Myocyte (in vitro differentiated cells): Measurements from ENCODE around the gene SH3GLB2. TPM values are rescaled to one million over a fixed set of nuclear protein-coding genes. Genes with fewer than 3 reads are reported as not detected.

ENCODE experiments used
- DNase-seq: peaks from one replicate; pipeline ENCODE4 v3.0.0-alpha.2; 2012; ENCODE audit warnings: low read depth
- polyA plus RNA-seq: library from polyadenylated mRNA; unstranded; fragments of >200 nt; gene quantifications from one replicate; pipeline ENCODE4 v1.2.1, GENCODE V29; 2012; ENCODE audit warnings: missing spikeins
- total RNA-seq: library from RNA; depleted of rRNA; stranded (reverse); fragments of >200 nt; gene quantifications from 2 replicates; pipeline ENCODE4 v1.2.3, GENCODE V29; 2014

The SH3GLB2 gene
- total RNA-seq: 119 and 154 TPM in 2 replicates
- 74.1 TPM for polyA plus RNA-seq

- DNase-seq: peak; percentile 90
These were observed at the start of gene SH3GLB2 for GRCh38 chr9:129028192-129028966. Gene SH3GLB2, minus strand, starts transcription at chr9:129028331. Its CDS starts 177 bp downstream, at chr9:129028154.

- no peak for DNase-seq
These were observed 49.1 kb upstream of the SH3GLB2 start for GRCh38 chr9:129077236-129077635.

- no peak for DNase-seq
These were observed 48.5 kb upstream of the SH3GLB2 start for GRCh38 chr9:129076640-129077037.

DNA sequence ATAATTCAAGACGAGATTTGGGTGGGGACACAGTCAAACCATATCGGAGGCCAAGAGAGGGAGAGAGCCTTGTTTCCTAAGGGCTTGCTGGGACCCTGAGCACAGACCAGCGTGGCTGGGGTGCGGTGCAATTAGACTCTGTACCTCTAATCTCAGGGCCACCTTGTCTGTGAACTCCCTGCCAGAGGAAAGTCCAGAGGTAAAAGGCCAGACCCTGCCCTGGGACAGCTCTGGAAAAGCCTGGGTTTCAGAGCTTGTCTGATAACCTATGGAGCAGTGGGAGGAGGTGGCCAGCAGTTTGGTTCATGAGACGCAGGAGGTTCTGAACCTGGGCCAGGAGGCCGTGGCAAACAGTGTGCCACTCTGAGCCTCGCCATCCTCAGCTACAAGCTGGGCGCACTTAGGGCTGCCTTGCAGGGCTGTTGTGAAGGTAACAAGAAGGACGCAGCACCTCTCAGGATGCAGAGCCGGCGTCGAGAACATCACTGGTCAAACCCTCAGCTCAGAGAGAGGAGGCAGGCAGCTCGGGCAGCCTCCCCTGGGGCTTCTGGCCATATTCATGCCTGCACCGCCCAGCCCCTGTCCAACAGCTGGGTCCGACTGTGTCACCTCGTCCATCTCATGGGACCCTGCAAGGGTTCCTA, 48.0 kb upstream of the SH3GLB2 start:
- no peak for DNase-seq

DNA sequence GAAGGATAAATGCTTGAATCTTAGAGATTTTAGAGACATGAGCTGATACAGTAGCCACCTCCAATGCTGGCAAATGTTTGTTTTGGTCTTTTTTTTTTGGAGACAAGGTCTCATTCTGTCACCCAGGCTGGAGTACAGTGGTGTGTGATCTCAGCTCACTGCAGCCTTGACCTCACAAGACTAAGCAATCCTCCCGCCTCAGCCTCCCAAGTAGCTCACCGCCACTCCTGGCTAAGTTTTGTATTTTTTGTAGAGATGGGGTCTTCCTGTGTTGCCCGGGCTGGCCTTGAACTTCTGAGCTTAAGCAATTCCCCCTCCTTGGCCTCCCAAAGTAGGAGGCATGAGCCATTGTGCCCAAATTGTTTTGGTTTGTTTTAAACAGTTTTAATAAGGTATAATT, 46.0 kb upstream of the SH3GLB2 start:
- no peak for DNase-seq

GRCh38 chr9:129073404-129073803, 45.3 kb upstream of the SH3GLB2 start:
- DNase-seq: no peak

DNA sequence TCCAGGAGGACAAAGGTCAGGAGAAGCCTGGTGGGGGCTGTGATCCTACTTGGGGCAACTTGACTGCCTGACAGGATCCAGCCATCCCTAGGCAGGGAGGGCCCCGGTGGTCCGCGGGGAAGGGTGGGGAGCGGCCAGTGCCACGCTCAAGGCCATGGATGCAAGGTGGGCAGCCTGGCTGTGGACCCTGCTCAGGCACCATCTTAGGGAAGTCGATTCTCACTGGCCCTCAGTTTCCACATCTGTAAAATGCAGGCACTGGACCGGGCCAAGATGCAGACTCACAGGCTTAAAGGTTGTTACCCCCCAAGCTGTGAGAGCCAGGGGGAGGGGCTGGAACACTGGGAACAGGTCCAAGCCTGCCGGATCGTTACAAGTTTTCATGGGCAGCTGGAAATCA, 44.0 kb upstream of the SH3GLB2 start:
- DNase-seq: no peak

- DNase-seq: no peak
These were observed 43.5 kb upstream of the SH3GLB2 start for GRCh38 chr9:129071526-129072126.

DNA sequence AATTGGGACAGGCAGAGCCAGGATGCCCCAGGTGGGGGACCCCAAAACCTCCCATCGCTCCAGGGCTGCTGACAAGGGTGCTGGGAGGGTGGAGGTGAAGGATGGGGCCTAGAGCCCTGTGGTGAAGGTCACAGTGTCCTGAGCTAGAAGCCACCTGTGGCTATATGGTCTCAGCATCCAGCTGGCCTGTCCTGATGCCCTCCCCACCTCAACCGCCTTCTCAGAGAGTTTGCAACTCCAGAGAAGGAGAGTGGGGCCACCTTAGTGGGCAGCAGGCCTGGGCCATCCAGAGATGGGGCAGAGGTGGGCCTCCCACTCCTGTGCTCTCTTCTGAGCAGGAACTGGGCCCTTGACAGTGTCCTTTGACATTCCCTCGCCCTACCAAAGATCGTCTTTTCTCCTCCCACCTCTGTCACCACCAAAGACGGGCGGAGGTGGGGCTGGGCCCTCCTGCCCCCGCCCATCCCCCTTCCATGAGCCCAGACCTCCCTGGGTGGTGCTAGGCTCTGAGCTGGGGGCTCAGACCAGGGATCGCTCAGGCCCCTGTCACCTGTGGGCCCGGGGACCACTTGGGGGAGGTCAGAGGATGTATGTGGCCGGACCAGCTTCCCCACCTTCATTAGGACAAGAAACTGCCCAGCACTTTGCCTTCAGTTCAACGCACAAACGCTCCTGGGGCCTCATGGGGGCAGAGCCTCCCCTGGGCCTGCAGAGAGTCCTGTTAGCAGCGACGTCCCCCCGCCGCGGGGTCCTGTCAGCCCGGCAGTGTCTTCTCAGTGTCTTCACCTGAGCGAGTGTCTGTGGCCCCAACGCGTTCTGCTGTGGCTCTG, 42.8 kb upstream of the SH3GLB2 start:
- no peak for DNase-seq

DNA sequence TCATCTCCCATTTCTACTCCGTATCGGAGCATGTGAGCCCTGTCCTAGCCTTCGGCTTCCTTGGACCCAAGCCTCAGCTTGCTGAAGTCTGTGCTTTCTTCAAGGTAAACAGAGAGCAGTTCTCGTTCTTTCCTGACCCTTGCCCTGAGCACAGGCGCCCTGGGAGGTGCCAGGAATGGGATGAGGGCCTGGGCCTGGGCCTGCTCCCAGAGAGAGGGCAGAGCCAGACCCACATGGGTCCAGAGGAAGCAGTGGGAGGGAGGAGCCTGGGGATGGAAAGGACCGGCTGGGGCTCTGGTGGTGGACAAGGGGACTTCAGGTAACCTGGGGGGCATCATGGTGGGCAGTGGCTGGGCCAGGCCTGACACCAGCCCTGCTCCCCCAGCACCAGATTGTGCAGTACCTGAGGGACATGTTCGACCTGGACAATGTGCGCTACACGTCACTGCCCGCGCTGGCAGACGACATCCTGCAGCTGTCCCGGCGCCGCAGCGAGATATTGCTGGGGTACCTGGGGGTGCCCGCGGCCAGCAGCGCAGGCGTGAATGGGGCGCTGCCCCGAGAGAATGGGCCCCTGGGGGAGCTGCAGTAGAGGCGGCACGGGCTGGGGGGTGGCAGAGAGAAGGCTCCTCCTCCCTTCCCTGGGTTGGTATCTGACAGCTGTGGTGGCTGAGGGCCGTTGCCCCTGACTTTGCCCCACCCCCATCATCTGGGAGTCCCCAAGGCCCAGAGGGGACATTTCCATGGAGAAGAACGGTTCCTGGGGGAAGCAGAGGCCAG, 41.9 kb upstream of the SH3GLB2 start:
- no peak for DNase-seq

GRCh38 chr9:129068990-129069861, 41.1 kb upstream of the SH3GLB2 start:
- peak; percentile 94 for DNase-seq

GRCh38 chr9:129068110-129068509, 40.0 kb upstream of the SH3GLB2 start:
- DNase-seq: no peak

GRCh38 chr9:129064499-129064908, 36.4 kb upstream of the SH3GLB2 start:
- DNase-seq: no peak

DNA sequence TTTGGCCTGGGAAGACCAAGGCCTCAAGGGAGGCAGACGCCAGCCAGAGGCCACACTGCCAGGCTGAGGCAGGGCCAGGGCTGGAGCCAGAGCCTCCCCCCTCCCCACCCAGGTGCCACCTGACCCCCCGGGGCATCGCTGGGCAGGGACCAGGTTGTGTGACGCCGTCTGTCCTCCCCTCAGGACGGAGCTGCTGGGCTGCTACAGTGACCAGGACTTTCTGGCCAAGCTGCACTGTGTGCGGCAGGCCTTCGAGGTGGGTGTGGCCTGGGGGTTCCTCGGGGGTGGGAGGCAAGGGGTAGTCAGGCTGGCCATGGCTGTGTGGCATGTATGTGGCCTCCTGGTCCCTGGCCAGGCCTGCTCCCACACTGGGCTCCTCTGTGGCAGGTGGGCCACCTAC, 34.9 kb upstream of the SH3GLB2 start:
- no peak for DNase-seq

GRCh38 chr9:129060991-129061390, 32.9 kb upstream of the SH3GLB2 start:
- no peak for DNase-seq

DNA sequence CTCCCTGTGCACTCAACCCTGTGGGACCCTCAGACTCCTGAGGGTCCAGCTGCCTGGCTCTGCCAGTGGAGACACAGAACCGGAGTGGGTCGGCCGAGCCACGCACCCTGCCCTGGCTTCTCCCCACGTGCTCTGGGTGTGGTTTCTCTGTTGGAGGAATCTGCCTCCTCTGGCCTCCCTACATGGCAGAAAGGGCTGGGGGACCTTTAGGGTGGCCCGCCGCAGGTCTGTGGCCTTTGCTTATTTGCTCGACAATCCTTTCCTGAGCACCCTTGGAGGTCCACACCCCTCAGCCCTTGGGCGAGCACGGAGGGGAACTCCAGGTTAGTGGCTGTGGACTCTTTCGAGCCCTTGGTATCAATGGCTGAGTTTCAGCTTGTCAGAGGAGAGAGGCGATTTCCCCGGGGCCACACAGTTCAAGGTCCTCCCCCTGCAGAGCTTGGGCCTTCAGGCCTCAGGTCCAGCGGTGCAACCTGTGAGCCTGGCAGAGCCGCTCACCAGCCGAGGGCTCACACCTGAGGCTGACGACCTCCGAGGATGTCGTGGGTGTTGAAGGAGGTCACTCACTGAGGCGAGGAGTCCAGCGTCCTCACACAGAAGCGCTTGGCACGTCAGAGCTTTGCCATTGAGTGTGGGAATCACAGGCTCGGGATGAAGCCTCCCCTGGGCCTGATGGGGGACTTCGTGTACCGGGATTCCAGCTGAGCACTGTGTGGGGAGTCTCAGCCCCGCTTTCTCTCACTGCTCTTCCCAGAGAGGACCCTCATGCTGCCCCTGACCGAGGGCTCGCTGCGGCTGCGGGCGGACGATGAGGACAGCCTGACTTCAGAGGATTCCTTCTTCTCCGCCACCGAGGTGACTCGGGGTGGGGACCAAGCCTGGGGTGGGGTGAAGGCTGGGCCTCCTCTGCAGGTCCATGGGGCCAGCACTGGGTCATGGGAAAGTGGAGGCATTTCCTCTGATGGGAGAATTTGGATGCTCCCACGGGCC, 32.0 kb upstream of the SH3GLB2 start:
- DNase-seq: no peak

- DNase-seq: no peak
These were observed 31.0 kb upstream of the SH3GLB2 start for GRCh38 chr9:129058965-129059795.
